K562 (cell line): Measurements from ENCODE around the gene PBXIP1. TPM values are rescaled to one million over a fixed set of nuclear protein-coding genes. Genes with fewer than 3 reads are reported as not detected.
A peak's percentile ranks its signal among the peaks of the same experiment; 100 is the strongest.

ENCODE experiments used
- ARID1B ChIP-seq: fragments of 450-650 bp; IDR thresholded peaks from 2 replicates; pipeline ENCODE4 v1.6.1; 2016; ENCODE audit warnings: antibody characterized with exemption, mild to moderate bottlenecking, inconsistent platforms
- BDP1 ChIP-seq: IDR thresholded peaks from 3 replicates; pipeline ENCODE4 v1.6.1; 2011; ENCODE audit not compliant: insufficient read length, insufficient read depth
- BHLHE40 ChIP-seq: IDR thresholded peaks from 2 replicates; pipeline ENCODE4 v1.6.1; 2011; ENCODE audit warnings: low read length, improper control_type of control experiment
- CBX5 ChIP-seq: IDR thresholded peaks from 2 replicates; pipeline ENCODE4 v1.6.1; 2014; ENCODE audit warnings: low read depth, borderline replicate concordance
- CXXC5 ChIP-seq: fragments of 250-450 bp; sonication (Bioruptor Pico); IDR thresholded peaks from 2 replicates; pipeline ENCODE4 v1.8.0; 2022; ENCODE audit warnings: inconsistent platforms, mild to moderate bottlenecking, moderate library complexity
- GABPB1 ChIP-seq: sonication (generic); formaldehyde crosslinking; IDR thresholded peaks from 2 replicates; pipeline ENCODE4 v1.8.0; 2022; ENCODE audit warnings: mild to moderate bottlenecking, missing genetic modification reagents
- HDAC1 ChIP-seq, 2 experiments: fragments of 450-650 bp; IDR thresholded peaks; 2 replicates each; pipeline ENCODE4 v1.6.1; 2016 to 2017; ENCODE audit warnings: inconsistent platforms in 1 of 2, mild to moderate bottlenecking in 1 of 2, moderate library complexity in 1 of 2
- MAFG ChIP-seq: fragments of 450-650 bp; conservative IDR thresholded peaks from 2 replicates; pipeline ENCODE4 v1.6.1; 2016; ENCODE audit warnings: missing genetic modification characterization, missing compliant biosample characterization
- MTA2 ChIP-seq: fragments of 450-650 bp; IDR thresholded peaks from 2 replicates; pipeline ENCODE4 v1.6.1; 2016; ENCODE audit warnings: low read depth
- NCOA1 ChIP-seq: fragments of 450-650 bp; IDR thresholded peaks from 2 replicates; pipeline ENCODE4 v1.6.1; 2016; ENCODE audit warnings: low read depth
- PCBP1 ChIP-seq: fragments of 200-400 bp; formaldehyde crosslinking; IDR thresholded peaks from 2 replicates; pipeline ENCODE4 v1.6.1; 2018; ENCODE audit warnings: mild to moderate bottlenecking, low read depth, low read length; ENCODE audit not compliant: poor library complexity, severe bottlenecking
- RAD51 ChIP-seq: fragments of 450-650 bp; IDR thresholded peaks from 2 replicates; pipeline ENCODE4 v1.7.1; 2016; ENCODE audit warnings: low read depth, mild to moderate bottlenecking, borderline replicate concordance
- RFX5 ChIP-seq: IDR thresholded peaks from 2 replicates; pipeline ENCODE4 v1.6.1; 2011; ENCODE audit warnings: low read depth, mild to moderate bottlenecking, improper control_type of control experiment, low read length
- SAFB ChIP-seq: fragments of 200-400 bp; formaldehyde crosslinking; IDR thresholded peaks from 2 replicates; pipeline ENCODE4 v1.6.1; 2017; ENCODE audit warnings: low read depth, low read length, borderline replicate concordance
- TCF7 ChIP-seq: sonication (generic); IDR thresholded peaks from 2 replicates; pipeline ENCODE4 v1.6.1; 2016; ENCODE audit warnings: antibody characterized with exemption, borderline replicate concordance
- ZBTB40 ChIP-seq, 2 experiments: fragments of 450-650 bp in 1 of 2; sonication (generic) in 1 of 2; formaldehyde crosslinking in 1 of 2; IDR thresholded peaks; 2 replicates each; pipeline versions ENCODE4 v1.7.1 to v1.9.0; 2016 to 2022; ENCODE audit warnings: inconsistent platforms in 1 of 2, mild to moderate bottlenecking in 1 of 2, missing genetic modification reagents in 1 of 2
- ZSCAN29 ChIP-seq: fragments of 450-650 bp; IDR thresholded peaks from 2 replicates; pipeline ENCODE4 v1.6.1; 2017
- polyA plus RNA-seq, 8 experiments: library from polyadenylated mRNA; depleted of rRNA in 4 of 8; stranded (reverse) in 5 of 8; unstranded in 3 of 8; fragments of >200 nt; fragmentation: Nextera tagmentation in 2 of 8; fragmentation: Illumina TruSeq in 1 of 8; extraction: Ambion mirVana in 2 of 8; extraction: Trizol in 1 of 8; gene quantifications; 2 replicates each; pipeline versions ENCODE4 v1.2.1 to v1.2.3, GENCODE V29; 2011 to 2014; ENCODE audit warnings: inconsistent platforms in 1 of 8, missing spikeins in 1 of 8
- total RNA-seq, 7 experiments: library from RNA; depleted of rRNA in 6 of 7; stranded (reverse); fragments of >200 nt in 6 of 7; fragmentation: Illumina TruSeq in 2 of 7; extraction: Trizol in 2 of 7; gene quantifications; 2 replicates each; pipeline versions ENCODE4 v1.2.1 to v1.2.3, GENCODE V29; 2011 to 2021; ENCODE audit warnings: low replicate concordance in 1 of 7
- TF ChIP-seq, protein P1 (sequence below): sonication (generic); formaldehyde crosslinking; IDR thresholded peaks from 2 replicates; pipeline ENCODE4 v1.4.0; 2020; ENCODE audit warnings: mild to moderate bottlenecking, missing genetic modification reagents

The PBXIP1 gene
- total and polyA plus RNA-seq, 9 of the 15 experiments (the other 6 are each of a cell fraction or from before 2014, with no cell fraction given), result 0.13 to 8.3 (median 5.8) TPM

DNA sequence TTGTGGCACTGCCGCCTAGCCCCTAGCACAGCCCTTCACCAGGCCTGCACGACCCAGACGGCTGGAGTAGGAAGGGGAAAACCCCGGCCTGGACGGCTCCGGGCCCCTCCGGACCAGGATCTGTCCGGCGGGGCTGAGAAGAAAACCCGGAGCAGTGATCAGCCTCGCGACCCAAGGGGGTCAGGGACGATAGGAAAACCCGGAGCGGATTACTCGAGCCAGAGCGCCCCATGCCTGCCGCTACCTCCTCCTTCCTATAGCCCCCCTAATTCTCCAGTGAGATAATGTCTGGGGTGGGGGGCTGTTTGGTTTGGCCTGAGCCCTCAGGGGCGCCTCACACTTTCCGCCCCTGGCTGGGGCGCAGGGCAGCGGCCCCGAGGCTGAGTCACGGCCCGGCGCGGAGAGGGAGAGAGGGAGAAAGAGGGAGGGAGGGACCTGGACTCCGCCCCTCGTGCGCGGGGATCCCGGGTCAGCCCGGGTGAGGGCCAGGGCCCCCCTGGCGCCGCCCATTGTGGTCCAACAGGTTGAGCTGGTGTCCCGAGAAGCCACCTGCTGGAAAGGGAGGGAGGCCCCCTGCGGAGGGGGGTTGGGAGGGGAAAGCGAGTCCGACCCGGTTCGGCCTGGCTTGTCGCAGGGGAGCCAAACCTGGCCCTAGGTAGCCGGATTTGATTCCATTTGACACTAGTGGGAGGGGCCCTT lies 45.0 kb upstream of the PBXIP1 start (continued):
- TF ChIP-seq GABPB1 (CRISPR knock-in tag) (peak; percentile 71), ZSCAN29 (peak; percentile 93), MTA2 (peak; percentile 46), BHLHE40 (peak; percentile 39), MAFG (tag) (peak; percentile 86), ARID1B (peak; percentile 84), CXXC5 (CRISPR knock-in tag) (peak; percentile 96), SAFB (peak; percentile 82; the same call in 1 of the 2 replicates), ZBTB40 (IDR thresholded peaks at IDR 0.05) (peak; percentile 64), ZBTB40 (CRISPR knock-in tag; IDR thresholded peaks at IDR 0.05) (no peak), RFX5 (peak; percentile 48; the same call in 1 of the 2 replicates), TCF7 (peak; percentile 43; the same call in 1 of the 2 replicates), NCOA1 (peak; percentile 87), RAD51 (peak; percentile 56; the same call in 1 of the 2 replicates), PCBP1 (peak; percentile 65), HDAC1 (IDR thresholded peaks at IDR 0.05) (peak; percentile 52 to 77; a peak in 1 of 4 replicates), BDP1 (no peak), CBX5 (no peak)
- TF ChIP-seq, protein P1, sequence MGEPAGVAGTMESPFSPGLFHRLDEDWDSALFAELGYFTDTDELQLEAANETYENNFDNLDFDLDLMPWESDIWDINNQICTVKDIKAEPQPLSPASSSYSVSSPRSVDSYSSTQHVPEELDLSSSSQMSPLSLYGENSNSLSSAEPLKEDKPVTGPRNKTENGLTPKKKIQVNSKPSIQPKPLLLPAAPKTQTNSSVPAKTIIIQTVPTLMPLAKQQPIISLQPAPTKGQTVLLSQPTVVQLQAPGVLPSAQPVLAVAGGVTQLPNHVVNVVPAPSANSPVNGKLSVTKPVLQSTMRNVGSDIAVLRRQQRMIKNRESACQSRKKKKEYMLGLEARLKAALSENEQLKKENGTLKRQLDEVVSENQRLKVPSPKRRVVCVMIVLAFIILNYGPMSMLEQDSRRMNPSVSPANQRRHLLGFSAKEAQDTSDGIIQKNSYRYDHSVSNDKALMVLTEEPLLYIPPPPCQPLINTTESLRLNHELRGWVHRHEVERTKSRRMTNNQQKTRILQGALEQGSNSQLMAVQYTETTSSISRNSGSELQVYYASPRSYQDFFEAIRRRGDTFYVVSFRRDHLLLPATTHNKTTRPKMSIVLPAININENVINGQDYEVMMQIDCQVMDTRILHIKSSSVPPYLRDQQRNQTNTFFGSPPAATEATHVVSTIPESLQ (CRISPR knock-in tag), result 0 out of 2 replicates have a peak, but pooled peaks have one; percentile 31
